ENCODE results near the gene MRPL33.

DNA sequence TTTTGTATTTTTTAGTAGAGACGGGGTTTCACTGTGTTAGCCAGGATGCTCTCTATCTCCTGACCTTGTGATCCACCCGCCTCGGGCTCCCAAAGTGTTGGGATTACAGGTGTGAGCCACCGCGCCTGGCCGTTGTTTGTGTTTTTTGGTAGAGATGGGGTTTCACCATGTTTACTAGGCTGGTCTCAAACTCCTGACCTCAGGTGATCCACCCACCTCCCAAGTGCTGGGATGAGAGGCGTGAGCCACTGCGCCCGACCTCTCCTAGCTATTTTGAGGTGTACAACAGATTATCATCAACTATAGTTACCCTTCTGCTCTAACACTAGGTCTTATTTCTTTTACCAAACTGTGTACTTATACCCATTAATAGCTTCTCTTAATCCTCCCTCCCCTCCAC lies 28.9 kb upstream of the MRPL33 start:
- TF ChIP-seq, protein P1, sequence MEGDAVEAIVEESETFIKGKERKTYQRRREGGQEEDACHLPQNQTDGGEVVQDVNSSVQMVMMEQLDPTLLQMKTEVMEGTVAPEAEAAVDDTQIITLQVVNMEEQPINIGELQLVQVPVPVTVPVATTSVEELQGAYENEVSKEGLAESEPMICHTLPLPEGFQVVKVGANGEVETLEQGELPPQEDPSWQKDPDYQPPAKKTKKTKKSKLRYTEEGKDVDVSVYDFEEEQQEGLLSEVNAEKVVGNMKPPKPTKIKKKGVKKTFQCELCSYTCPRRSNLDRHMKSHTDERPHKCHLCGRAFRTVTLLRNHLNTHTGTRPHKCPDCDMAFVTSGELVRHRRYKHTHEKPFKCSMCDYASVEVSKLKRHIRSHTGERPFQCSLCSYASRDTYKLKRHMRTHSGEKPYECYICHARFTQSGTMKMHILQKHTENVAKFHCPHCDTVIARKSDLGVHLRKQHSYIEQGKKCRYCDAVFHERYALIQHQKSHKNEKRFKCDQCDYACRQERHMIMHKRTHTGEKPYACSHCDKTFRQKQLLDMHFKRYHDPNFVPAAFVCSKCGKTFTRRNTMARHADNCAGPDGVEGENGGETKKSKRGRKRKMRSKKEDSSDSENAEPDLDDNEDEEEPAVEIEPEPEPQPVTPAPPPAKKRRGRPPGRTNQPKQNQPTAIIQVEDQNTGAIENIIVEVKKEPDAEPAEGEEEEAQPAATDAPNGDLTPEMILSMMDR (conservative IDR thresholded peaks at IDR 0.05), result no peak
- no peak for TF ChIP-seq EZH2 (IDR thresholded peaks at IDR 0.05; ENCODE audit: low read depth)
